MM.1S (cell line): ENCODE measurements around the gene CYP46A1.

ENCODE experiments used
- CTCF ChIP-seq: fragments of 300-600 bp; sonication (generic); IDR thresholded peaks from 2 replicates; pipeline ENCODE4 v1.5.1; 2016; ENCODE audit warnings: antibody characterized with exemption, low read length, mixed read lengths
- EZH2 ChIP-seq: fragments of 300-600 bp; sonication (generic); optimal IDR thresholded peaks from 2 replicates; pipeline ENCODE3; 2017; ENCODE audit warnings: low read depth, mild to moderate bottlenecking, antibody characterized with exemption, low read length, mixed read lengths
- EZH2phosphoT487 ChIP-seq: fragments of 300-600 bp; sonication (generic); IDR thresholded peaks from 2 replicates; pipeline ENCODE4 v1.6.1; 2018; ENCODE audit warnings: antibody characterized with exemption, low read length

GRCh38 chr14:99686557-99687283 lies 2.6 kb downstream of the CYP46A1 start:
- TF ChIP-seq CTCF (no peak), EZH2 (no peak), EZH2phosphoT487 (no peak)
